SU-DHL-6 (cell line): ENCODE results near the gene LEF1.

Experiments used
- CTCF ChIP-seq: fragments of 200-600 bp; sonication (generic); IDR thresholded peaks from one replicate; pipeline ENCODE4 v1.5.1; 2017; ENCODE audit warnings: antibody characterized with exemption, mild to moderate bottlenecking, low read length, moderate library complexity; ENCODE audit not compliant: insufficient read depth, poor library complexity, severe bottlenecking
- EZH2phosphoT487 ChIP-seq: fragments of 200-600 bp; sonication (generic), shearing (Covaris generic); conservative IDR thresholded peaks from 2 replicates; pipeline ENCODE4 v1.6.1; 2018; ENCODE audit warnings: mild to moderate bottlenecking, antibody characterized with exemption, low read length, moderate library complexity, mixed read lengths

- TF ChIP-seq CTCF (no peak), EZH2phosphoT487 (no peak)
Observed at GRCh38 chr4:108213723-108214122, 45.0 kb upstream of the LEF1 start.
